Stimulated activated CD8-positive, alpha-beta memory T cell treated with anti-CD3 and anti-CD28 coated beads, Interleukin-12 subunit alpha, Interleukin-12 subunit beta, amount 100 ng/mL, for 24 hours (primary cell): ENCODE data around the gene SLIT3.

ENCODE experiments used
- DNase-seq: peaks from one replicate; pipeline ENCODE4 v3.0.0-alpha.2; 2020; ENCODE audit errors: extremely low read depth

Gene SLIT3

DNA sequence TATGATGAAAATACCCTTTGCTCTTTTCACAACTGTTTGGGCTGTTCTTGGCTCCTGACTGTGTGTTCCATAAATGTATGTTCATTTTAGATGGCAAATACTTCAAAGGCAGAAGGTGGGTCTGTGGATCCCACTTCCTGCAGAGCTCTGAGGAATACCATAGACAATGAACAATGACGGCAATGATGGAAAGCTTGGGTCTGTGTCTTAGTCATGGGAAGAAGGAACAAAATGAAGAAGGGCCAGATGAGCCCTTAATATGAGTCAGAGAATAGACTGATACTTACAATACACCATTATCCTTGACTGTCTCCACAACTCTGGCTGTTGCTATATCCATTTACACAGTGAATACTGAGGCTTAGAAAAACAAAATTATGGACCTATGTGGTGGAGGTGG, 126.0 kb downstream of the SLIT3 start:
- DNase-seq: no peak

DNA sequence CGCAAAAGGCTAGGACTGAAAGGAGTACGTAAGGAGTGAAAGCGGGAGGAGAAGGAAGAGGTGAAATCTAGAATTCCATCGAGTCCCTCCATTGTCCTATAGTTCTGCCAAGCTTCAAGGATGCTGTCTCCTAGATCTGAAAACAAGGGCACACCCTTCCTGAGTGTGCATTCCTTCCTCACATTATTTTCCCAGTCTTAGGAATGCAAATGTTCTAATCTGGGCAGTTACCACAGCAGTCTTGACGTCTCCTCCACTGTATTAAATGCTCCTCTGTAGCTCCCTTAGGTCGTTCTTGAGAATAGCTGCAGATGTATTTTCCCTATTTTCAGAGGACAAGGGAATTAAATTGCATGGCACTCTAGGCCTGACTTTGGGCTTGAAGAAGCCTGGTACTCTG, 127.6 kb downstream of the SLIT3 start:
- no peak for DNase-seq

DNA sequence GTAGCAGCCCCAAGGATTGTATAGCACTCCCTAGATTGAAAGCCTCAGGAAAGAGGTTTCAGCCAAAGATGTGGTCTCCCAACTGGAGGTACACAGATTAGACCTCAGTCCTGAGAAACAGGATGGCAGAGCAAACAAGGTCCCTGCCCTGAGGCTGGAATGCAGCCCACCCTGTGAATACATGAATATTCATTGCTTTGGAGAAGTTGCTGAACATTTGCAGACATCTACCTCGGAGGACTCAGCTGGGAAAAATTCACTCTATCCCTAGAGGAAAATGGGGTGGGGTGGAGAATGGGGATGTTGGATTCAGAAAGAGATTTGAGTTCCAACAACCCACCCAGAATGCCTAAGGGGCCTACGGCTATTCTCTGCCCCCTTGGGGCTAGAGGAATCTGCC, 129.4 kb downstream of the SLIT3 start:
- DNase-seq: no peak

DNA sequence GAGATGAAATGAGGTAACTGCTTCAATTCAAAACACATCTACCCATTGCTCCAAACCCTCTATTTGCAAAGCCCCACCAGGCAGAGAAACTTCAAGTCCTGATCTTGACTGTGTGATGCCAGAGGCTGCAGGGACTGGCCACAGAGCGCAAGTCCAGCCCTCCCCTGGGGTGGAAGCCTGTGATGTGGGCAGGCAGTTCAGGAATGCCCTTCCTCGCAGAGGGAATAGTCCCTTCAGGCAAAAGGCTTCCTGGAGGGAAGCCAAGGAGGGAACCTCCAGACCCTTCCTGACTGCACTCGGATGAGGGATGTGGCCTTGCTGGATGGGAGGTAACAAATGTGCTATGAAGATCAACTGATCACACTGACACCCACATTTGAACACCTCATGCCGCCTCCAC, 131.2 kb downstream of the SLIT3 start:
- DNase-seq: no peak

DNA sequence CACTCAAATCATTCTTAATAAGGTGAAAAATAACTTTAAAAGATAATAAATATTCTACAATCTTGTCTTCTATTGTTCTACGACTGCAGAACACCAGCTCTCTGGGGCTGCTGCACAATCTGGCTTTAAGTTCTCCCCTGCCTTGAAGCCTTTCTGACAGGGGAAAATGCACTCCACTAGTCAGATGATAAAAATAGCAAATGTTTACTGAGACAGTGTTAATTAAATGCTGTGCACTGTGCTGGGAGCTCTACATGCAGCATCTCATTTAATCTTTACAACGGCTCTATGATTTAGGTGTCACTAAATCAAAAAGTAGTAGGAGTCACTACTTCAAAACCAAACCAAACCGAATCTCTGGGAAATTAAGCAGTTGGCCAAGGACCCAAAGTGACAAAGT, 132.7 kb downstream of the SLIT3 start:
- no peak for DNase-seq

DNA sequence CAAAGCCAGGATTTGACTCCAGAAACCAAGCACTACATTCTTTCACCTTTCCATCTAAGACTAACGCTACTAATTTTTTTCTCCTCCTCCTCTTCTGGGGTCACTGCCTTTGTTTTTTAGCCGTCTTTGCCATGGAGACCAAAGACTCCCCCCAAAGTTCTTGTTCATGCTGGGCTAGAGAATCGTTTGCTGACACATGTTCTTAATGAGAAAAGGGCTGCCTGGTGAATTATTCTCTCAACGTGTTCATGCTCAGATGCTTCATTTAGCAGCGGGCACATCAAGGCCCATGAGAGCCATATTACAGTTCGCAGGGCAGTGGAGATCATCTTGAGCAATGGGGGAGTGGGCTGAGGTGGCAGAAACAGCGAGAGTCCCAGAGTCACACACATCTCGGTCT, 134.9 kb downstream of the SLIT3 start:
- DNase-seq: no peak

DNA sequence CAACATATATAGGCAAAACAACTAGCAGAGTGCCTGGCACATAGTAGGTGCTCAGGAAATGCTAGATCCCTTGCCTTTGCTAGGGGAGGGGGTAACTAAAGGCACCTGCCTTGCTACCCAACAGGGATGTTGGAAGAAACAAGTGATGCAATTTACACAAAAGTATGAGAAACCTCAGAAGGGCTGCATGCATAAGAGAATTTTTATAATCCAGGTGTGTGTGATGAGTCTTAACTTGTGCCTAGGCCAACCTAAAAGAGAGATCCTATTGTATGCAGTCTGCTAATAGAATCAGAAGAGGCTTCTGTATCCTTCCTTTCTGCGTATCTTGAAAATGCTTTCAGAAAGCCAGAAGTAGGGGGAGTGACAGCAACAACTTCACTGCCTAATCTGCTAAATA, 135.9 kb downstream of the SLIT3 start:
- no peak for DNase-seq

DNA sequence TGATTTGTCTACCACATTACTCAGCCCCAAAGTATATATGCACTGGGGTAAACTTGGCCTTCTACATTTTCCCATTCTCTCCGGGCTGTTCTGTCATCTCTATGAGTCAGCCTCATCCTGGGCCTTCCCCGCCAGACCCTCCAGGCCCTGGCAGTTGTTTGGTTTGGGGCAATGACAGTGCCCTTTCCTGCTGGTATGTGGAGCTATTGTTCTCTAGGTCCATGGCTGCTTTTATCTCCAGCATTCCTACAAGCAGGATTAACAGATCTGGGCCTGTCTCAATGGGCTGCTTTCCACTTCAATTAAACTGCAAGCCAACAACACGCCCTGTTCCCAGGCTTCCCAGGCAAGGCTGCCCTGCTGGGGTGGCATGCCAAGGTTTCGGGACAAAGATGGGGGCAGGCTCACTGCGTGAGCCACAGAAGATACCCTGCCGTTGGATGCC, 136.4 kb downstream of the SLIT3 start:
- DNase-seq: no peak

DNA sequence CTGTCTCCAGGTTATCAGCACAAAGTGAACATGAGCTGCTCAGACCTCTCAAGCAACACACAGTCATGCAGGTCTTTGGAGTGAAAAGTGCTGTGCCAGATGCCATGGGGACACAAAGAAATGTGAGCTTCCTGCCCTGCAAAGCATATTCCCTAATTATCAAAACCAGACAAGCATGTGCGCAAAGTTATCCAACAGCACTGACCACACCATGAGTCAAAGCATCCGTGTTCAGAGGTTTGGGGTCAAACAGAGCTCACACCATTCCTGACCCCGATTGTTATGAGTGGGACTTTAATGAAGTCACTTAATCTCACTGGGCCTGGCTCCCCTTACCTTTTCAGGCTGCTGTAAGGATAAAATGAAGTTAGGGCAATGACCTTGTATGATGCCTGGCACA, 138.5 kb downstream of the SLIT3 start:
- DNase-seq: no peak

DNA sequence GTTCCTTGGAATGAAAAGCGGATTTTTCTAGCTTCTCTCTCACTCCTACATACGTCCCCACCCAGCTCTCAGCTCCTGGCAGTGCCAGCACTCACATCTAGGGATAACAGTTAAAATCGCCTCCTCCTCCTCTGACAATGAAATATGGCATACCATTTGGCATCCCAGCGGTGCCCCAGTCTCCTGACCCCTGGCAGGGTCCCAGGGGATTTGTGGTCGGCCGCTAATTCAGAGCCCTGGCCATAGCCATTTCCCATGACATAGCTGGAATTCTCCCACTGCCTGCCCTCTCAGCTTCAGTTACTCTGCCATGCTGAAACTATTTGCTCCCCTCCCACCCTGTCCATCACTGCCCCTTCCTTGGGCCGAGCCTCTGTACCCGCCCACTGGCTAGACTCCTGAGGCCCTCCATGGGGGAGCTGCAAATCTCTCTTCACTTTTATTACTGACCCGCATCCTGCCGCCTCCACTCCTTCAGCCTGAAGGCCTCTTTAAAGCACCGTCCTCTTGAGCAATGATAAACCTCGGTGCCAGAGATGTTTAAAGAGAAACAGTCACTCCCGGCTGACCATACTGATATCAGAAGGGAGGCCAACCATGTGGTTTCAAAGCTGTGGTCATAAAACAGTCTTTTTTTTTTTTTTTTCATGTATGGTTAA, 139.8 kb downstream of the SLIT3 start:
- no peak for DNase-seq

DNA sequence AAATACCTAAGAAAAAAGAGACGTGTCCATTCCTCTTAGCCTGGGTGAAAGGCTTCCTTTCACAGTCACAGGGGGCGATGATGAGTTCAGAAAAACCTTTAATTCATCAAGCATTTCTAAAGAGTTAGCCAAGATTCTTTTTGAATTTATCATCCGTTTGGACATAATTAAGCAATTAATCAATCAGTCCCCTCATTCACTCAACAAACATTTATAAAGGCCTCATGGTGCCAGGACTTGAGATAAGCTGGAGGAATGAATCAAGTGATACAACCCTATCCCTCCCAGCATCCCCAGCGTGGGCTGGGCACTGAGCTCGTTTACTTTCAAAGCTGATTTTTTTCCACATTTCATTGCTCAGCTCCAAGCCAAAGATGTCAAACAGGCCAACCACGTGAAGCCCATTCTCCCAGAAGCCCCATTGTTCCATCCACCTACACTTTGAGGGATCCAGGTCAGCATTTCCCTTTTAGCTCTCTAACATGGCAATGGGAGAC, 140.5 kb downstream of the SLIT3 start:
- no peak for DNase-seq

DNA sequence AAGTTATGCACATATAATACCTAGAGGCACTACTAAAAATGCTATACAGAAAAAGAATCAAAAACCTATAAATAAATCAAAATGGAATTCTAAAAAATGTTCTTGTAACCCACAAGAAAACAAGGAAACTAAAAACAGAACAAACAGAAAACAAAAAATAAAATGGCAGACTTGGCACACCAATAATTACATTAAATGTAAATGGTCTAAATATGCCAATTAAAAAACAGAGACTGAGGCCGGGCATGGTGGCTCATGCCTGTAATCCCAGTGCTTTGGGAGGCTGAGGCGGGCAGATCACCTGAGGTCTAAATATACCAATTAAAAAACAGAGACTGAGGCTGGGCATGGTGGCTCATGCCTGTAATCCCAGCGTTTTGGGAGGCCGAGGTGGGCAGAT, 142.2 kb downstream of the SLIT3 start:
- no peak for DNase-seq

DNA sequence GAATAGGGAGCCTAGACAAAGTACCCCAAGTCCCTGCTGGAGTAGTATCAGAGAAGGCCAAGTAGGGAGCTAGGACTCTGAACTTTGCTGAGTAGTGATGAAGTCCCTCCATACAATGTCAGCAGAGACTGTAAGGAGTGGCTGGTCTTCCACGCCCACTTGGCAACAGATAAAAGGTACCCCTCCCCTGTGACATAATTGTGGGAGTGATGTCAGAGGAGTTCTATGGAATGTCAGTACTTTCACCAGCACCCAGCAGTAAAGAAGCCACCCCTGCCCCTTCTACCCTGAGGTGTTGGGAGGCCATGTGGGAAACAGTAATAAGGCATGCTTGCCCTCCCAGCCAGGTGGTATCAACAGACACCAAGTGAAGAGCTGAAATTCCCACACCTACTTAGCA, 143.9 kb downstream of the SLIT3 start:
- DNase-seq: no peak

DNA sequence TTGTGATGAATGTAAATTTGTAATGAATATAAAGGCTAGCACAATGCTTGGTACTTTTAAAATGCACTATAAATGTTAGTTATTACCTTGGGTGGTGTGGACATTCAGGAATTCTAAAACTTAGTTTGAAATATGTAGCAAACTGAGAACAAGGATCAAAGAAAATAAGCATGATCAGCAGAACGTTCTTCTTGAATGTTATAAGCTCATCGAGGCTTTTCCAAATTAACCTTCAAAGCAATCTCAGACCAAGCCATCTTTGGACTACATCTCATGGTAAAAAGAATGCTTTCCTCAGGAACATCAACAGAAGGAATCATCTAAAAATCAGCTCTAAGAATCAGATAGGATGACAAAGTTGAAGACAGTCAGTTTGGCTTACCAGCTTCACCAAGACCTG, 146.3 kb downstream of the SLIT3 start:
- DNase-seq: no peak

DNA sequence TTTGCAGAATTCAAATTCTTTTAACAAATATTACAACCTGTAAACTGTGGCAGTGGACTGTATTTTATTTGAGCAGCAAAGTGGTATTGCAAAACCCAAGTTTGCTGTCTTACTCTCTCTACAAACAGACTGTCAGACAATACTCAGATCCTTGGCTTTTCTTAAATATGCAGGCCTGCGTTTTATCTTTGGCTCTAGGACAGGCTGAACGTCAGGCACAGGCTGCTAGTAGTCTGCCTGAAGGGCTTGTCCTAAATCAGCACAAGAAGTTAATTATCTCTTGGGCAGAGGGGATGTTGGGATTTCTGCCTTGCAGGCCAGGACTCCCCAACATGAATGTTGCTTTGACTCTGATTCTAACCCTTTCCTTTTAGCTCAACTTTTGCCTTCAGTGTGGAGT, 147.5 kb downstream of the SLIT3 start:
- no peak for DNase-seq

DNA sequence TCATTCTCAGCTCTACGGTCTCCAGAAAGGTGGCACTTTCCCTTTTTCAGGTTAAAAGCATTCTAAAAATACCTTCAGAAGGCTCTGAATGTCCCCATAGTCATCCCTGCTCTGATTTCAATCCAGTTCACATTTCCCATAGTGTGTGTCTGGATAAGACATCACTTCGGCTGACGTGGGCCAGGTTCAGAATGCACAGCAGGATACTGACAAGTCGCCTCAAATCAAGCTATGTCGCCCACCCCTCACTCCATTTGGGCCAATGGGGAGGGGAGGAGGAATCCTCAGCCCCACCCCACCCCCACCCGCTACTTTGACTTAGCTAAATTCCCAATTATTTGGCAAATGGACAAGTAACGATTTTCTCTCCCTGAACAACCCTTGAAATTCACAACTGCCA, 148.0 kb downstream of the SLIT3 start:
- no peak for DNase-seq

DNA sequence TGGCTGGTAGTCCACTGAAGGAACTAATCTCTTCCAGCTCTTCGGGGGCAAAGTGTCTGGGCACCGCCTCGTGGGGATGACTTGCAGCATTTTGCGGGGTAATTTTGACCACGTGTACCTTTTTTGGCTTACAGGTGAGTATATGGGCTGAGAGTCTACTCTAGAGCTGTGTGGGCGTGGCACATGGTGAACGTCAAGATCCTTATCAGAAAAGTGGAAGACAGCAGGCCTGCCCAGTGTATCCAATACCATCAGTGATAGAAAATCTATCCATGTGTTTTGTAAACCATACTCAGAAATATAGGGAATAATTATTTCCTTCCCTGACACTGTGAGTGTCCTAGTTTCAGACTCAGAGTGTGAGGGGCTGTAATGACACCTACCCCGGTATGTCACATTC, 148.5 kb downstream of the SLIT3 start:
- DNase-seq: no peak

DNA sequence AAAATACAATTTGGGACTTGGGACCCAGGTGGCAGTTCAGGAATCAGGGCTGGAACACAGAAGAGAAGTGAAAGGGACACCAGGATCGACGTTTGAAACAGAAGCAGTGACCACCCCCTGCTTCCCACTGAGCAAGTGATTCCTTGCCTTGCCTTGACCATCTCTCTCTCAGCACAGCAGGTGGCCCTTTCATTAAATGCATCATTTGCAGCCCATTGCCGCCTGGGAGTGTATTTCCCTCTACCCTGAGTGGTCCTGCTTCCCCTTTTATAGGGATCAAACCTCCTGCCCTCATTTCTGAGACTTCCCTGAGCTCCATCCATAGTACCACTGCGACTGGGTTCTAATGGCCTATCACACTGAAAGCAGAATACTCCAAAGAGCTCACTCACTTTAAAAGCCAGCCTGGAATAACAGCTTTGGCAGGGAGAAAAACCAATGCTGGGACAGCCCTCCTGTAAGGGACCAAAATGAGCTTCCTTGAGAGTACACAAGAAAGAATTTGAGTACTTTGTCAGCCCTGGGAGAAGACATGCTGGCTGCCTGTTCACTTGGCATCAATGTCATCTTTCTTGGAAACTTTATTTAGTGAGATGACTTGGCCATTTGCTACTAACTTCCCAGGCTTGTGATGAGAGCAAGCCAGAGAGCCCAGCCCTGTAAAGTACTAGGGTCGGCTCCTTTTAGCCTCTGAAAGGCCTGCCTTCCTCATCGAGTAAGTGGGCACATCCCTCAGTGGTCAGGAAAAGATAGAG, 149.7 kb downstream of the SLIT3 start:
- DNase-seq: no peak

DNA sequence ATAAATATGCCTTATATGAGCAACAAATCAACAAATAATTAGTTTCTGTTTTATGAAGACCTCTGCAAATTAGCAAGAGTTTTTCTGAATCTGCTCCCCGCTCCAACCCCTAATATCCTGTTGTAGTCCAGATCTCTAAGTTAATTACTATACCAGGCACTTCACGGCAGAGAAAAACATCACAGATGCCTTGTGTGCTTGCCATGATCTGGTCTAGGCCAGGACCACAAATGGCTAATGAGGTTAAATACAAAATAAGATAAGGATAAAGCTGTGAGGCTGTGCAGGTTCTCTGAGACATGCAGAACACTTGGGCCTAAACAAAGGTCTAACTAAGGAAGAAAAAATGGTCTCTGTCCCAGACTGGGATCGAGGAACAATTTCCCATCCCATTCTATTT, 150.8 kb downstream of the SLIT3 start:
- DNase-seq: no peak

DNA sequence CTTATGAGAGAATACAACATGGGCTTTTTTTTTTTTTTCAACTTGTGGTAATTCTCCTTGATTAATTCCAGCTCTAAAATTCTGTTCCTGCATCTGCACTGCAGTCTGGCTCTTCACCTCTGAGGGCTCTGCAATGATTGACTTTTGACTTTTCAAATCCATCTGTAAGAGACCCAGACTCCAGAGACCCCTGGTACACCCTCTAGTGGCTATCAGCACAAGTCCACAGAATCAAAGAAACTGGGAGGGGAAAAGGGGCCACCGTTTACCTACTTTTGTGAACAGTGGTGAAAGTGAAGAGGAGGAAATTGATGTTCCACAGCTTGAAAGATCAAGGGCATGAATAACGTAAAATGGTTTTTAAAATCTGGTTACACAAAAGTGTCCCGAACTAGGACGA, 151.6 kb downstream of the SLIT3 start:
- no peak for DNase-seq

DNA sequence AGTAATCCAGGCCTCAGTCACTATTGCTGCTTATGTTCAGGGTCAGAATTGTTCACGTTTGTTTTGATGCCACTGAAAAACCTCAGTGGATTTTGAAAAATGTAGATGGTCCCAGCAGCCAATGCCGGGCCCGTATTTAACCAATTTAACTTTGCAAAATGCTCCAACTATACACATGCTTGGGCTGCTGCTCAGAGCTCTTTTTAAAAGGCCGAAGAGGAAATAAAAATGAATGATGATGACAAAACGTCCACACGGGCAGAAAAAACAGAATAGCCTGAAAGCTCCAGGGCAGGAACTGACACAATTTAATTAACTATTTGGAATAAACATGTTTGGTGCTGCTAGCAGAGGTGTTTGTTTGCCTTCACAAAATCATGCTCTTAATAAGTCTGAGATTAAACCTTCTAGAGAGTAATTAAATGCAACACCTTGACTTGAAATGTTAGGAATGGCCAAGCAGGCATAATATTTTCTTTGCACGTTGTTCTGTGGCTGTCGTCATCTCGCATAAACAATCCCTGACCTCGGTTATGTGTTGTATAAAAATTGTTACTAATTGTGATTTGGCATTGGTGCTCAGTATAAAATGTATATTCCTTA, 152.7 kb downstream of the SLIT3 start:
- no peak for DNase-seq

DNA sequence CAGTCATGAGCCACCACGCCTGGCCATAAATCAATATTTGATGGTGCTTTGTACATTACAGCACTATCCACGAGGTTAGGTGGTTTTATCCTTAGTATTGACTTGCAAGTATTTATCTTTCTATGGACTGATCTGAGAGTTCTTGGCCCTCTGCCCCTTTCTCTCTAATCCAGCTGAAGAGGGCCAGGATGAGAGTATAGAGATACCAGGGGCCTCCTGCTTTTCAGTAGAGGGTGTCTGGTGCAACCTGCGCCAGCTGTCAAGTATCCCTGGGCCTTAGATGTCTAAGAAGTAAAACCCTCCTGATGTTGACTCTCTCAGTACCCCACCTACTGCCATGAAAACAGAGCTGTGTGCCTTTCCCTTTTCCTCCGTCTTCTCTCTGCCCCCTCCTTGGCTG, 153.4 kb downstream of the SLIT3 start:
- DNase-seq: no peak

DNA sequence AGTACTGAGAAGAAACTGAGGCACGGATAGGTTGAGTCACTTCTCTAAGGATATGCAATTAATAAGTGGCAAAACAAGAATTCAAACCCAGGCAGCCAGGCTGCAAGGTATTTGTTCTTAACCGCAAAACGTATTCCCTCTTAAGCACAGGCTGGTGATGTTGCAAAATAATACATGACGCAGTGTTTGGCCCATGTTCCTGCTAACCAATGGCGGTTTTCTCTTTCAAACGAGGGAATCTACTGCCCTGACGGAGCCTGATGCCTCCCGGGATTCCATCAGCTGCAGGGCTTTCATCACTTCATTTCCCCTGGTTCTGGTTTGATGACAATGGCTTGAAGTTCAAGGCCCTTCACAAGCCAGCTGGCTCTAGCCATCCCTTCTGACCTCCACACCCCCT, 154.8 kb downstream of the SLIT3 start:
- no peak for DNase-seq
